ENCODE results near the gene WDR36.
A peak's percentile ranks its signal among the peaks of the same experiment; 100 is the strongest.

Gene WDR36

DNA sequence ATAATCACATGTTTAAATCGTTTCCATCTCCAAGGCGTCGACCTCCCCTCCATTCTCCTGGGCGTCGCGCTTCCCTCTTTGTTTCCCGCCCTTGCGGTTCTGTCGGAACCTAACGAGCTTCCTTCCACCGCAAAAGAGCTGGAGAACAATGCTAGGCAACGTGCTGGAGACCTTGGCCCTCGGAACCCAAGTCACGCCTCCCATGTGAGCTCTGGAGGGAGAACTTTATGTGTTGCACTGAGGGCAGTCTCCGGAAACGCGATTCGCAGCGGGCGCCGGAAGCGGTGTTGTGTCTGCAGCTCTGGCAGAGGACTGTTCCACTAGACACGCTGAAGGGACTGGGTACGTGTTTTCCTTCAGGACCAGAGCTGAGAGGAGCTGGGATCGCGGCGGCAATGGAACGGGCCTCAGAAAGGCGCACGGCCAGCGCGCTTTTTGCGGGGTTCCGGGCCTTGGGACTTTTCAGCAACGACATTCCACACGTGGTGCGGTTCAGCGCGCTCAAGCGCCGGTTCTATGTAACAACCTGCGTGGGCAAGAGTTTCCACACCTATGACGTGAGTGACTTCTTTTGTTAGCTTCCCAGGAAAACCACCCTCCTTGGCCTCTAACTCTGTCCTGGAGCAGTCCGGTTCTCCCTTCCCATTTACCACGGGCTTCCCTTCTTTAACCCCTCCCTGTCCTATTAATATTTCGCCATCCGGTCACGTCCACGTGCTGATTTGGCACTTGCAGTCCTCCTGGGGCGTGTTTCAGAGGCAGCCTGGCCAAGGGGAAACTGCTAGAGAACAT, at the start of gene WDR36:
WDR36 (plus strand) TSS at position 287 of the 792 bp plus-strand sequence; CDS start at position 396, 109 bp downstream.
- DNase-seq (ENCODE audit: low spot score) = peak; percentile 86

DNA sequence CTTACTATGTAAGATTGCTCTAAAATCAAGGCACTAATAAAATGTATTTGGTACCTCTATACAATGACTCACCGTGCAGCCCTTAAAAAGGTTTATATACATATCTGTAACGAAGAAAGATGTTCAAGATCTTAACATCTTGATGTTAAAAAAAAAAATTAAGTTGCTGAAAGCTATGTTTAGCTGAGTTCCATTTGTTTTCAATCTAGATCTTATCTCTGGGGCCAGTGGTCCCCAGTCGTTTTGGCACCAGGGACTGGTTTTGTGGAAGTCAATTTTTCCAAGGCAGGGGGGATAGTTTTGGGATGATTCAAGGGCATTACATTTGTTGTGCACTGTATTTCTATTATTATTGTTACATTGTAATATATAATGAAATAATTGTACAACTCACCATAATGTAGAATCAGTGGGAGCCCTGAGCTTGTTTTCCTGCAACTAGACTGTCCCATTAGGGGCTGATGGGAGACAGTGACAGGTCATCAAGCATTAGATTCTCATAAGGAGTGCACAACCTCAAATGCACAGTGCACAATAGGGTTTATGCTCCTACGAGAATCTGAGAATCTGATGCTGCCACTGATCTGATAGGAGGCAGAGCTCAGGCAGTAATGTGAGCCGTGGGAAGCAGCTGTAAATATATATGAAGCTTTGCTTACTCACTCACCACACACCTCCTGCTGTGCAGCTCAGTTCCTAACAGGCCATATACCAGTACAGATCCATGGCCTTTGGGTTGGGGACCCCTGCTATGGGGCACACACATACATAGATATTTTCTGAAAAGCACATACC, 48.2 kb upstream of the WDR36 start:
- no peak for DNase-seq (ENCODE audit: low spot score)

DNA sequence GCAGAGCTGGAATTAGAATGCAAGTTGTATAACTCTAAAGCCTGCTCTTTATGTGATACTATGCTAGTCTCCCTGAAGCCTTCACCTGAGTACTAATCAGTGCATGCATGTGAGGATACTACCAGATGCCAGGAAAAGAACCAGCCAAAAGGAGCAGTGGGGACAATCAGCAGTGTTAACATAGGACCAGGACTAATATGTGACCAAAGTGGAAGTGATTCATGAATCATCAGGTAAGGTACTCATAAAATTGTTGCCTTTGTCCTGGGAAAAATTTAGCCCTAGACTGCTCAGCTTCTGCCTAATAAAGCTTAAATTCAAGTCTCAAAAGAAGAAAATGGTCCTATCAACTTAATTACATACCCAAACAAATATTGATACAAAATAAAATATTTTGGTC, 34.1 kb upstream of the WDR36 start:
- DNase-seq (ENCODE audit: low spot score) = no peak

DNA sequence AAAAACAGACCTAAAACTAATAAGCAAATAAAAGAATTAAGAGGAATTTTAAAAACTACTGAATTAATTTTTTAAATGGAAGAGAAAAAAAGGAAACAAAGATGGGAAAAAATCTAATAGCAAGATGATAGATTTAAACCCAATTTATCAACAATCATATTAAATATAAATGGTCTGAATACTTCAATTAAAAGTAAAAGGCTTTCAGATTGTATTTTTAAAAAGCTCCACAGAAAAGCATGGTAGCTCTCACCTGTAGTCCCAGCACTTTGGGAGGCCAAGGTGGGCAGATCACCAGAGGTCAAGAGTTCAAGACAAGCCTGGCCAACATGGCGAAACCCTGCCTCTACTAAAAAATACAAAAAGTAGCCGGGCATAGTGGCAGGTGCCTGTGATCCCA, 32.0 kb upstream of the WDR36 start:
- no peak for DNase-seq (ENCODE audit: low spot score)

DNA sequence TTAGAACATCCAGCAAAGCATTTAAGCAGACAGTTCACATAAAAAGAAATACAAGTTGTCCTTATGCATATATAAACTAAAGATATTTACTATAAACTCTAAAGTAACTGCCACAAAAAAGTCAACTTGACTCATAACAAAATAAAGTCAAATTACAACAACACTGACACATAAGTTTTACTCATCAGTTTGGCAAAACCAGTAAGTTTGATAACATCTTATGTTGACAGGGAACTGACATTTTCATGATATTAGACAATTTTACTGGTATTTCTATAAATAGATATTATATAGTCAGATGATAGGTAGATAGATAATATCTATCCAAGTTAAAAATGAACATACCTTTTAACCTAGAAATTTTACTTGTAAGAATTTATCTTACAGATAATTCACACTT, 30.5 kb upstream of the WDR36 start:
- DNase-seq (ENCODE audit: low spot score) = no peak

DNA sequence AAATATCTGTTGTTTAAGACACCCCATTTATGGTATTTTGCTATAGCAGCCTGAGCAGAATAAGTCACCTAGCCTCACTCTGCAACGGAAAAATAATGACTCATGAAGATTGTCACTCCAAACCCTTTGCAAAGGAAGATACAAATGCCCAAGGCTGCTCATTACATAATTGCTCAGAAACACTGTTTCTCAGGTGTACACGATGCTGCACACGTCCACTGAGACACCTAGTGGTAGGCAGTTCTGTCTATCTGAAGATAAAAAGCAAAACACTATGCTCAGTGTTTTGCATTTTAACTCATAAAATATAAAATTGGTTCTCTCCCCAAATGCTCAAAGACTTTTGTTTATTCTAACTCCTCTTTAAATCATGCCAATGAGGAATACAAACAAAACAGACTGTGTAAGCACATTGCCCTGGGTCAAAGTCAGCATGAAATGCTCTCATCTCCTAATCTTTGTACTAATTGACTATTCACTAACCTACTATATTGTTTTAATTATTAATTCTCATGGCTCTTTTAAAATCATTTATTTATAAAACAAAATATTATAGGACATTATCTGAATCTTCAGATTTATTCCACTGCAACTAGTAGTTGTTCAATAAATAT, 28.3 kb upstream of the WDR36 start:
- no peak for DNase-seq (ENCODE audit: low spot score)

DNA sequence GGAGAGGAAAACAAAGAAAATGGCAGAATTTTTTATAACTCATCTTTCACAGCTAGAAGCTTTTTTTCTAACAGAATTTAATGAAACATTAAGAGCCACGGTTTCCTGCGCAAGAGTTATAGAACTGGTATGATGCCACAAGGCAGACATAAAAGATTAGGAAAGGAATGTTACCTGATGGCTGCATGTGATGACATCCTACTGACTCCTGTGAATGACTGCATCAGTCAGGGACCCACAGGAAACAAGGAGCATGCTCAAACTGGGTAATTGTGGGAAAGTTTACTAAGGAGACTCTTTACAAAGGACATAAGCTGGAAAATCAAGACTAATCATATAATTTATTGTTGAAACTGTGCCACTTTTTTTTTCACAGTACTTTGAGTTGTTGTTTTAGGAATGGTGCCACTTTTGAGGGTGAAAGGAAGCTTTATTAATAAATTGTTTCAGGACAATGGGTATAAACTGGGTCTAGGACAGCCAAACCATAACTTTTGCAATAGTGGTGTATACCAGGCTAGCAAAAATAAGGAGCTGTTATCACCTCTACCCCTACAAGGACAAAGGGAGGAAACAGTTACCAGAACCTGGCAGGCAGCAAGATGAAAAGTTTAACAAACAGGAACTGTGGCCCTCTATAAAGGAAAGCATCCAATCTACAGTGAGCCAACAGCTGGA, 25.7 kb upstream of the WDR36 start:
- DNase-seq (ENCODE audit: low spot score) = no peak

DNA sequence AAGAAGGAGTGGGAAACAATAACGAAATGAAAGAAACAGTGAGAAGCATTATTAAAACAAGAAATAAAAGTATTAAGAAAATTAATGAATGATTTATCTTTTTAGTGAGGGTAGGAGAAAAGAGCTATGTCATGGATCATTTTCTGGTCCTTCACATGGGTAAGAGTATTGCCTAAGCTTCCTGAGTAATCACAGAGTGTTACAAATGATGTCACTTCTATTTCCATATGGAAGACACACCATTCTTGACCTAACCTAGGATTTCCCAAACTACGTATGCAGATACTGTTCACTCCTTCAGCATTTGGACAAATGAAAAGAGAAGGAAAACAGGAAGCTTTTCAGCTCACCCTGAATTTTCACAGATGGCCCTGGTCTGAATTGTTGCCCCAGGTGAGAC, 23.9 kb upstream of the WDR36 start:
- no peak for DNase-seq (ENCODE audit: low spot score)

DNA sequence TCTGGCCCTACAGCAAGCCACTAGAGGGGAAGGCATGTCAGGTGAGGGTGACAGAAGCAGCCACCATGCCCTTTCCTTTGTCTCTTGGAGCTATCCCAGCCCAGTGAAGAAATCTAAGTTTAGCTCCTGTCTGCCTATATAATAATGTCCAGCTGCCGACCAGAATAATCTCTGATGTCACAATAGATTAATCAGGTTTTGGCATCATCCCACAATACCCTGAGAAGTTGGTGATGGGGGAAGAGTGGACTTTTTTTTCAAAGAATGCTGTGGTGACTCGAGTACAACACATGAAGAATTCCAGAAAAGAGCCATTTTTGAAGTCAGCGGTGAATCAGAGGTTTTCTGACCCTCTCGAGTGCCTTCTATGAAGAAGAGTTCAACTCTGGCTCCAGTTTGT, 22.3 kb upstream of the WDR36 start:
- no peak for DNase-seq (ENCODE audit: low spot score)

DNA sequence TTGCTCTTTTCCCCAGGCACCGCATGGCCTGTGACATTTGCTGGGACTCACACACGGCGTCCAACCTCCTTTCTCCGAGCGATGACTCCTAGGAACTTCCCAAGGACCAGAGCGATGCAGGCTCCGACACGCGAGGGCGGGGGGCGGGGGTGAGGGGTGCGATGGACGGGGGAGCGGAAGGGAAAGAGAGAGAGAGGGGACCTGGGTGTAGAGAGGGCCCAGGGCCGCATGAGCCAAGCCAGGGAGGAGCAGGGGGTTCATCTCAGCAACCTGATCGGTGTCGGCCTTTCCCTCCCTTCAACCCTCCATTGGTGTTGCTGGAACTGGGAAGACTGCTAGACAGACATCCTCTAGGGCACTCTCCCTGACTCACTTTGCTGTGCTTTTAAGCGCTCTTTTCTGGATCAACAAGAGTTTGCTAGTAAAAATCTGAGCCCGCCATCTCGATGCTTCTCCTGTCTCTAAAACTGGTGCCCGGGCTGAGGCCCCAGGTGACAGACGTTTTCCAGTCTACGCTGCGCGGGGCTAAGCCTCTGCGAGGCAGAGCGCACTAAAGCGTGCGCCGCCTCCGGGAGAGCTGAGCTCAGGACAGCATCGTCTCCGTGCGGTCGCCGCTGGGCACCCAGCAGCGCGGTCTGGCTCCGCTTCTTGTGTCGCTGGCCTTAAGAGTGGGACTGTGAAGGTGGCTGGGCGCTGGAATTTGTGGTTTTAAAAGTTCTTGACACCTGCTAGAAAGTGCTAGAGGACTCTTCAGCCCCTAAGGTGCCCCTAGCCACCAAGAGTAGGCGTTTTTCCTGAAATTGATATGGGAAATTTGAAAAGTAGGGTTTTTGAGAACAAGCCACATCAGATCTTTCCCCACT, 21.6 kb upstream of the WDR36 start:
- no peak for DNase-seq (ENCODE audit: low spot score)

DNA sequence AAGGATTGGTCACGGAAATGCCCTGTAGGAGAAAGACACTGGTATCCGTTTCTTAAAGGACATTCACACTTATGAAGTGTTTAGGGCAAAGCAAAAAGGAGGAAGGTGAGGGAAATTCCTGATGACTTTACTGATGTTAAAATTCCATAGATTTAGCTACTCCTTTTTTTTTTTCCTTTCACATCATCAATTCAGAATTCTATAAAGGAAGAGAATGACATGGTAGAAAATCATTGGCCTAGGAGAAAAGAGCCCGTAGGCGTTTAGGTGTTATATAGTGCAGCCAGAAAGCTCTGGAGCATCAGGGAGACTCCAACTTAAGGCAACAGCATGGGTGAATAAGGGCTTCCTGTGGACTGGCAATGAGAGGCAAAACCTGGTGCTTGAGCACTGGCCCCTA, 20.7 kb upstream of the WDR36 start, which contains the start of gene TSLP:
TSLP (plus strand) TSS at position 301 of the 400 bp plus-strand sequence. CDS start 178 bp downstream, outside the sequence.
- no peak for DNase-seq (ENCODE audit: low spot score)

DNA sequence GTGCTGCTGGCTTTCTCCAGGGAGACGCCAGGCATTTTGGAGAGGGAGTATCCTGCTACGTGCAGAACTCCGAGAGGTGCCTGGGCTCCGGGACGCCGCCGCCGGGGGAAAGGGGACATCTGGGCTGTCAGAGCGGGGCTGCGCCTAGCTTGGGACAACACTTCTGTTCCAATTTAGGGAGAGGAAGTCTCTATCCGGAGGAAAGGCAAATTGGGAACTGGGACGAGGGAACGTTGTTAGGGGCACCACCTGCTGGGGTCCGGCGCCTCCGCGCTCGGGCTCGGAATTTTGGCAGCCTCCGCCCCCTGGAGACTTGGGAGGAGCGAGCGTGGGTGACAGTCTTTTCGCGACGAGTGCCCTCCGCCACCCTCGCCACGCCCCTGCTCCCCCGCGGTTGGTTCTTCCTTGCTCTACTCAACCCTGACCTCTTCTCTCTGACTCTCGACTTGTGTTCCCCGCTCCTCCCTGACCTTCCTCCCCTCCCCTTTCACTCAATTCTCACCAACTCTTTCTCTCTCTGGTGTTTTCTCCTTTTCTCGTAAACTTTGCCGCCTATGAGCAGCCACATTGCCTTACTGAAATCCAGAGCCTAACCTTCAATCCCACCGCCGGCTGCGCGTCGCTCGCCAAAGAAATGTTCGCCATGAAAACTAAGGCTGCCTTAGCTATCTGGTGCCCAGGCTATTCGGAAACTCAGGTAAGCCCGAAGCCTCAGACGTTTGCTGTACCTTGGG, 19.0 kb upstream of the WDR36 start:
- no peak for DNase-seq (ENCODE audit: low spot score)

DNA sequence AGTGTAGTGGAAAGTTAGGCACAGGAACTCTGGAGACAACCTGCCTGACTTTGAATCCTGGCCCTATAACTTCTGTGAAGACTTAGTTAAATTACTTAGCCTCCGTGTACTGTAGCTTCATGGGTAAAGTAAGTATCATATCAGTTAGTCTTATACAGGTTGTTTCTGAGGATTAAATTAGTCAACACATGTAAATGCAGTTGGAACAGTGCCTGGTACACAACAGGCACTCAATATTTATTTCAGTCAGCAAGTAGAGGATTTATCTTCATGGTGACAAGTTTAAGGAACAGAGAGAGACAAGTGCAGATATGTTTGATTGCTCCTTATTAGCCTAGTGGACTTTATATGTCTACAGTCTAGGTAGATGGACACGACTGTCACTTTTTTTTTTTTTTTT, 17.9 kb upstream of the WDR36 start:
- no peak for DNase-seq (ENCODE audit: low spot score)

DNA sequence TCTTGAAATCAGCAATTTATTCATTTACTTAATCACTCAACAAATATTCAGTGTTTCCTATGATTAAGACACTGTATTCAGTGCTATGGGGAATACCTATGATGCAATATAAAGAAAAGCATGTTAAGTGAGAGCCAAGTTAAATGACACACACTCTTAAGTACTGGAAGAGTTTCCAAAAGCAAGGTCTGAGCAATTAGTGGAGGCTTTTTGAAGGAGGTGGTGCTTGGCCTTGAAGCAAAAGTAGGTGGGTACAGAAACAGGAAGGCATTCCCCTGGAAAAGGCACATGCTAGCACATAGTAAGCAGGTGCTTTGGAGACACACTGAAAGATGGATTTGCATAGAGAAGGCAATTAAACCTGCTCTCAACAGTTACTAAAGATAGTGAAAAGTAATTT, 16.6 kb upstream of the WDR36 start:
- no peak for DNase-seq (ENCODE audit: low spot score)

DNA sequence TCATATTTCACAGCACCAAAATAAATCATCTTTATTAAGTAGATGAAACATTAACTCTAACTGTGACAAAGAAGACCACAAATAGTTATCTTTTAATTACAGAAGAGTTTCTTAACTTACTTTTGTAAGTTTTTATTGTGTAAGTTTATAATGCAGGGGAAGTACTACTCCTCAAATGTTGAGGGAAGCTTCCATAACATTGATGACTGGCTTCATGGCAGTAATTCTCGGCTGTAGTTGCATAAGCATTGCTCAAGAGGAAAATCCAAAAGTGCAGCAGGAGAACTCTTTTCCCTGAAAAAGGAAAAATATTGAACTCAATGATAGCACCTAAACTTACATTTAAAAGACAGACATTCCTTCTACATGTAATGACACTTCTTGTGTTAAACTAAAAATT, 16.1 kb upstream of the WDR36 start:
- no peak for DNase-seq (ENCODE audit: low spot score)

DNA sequence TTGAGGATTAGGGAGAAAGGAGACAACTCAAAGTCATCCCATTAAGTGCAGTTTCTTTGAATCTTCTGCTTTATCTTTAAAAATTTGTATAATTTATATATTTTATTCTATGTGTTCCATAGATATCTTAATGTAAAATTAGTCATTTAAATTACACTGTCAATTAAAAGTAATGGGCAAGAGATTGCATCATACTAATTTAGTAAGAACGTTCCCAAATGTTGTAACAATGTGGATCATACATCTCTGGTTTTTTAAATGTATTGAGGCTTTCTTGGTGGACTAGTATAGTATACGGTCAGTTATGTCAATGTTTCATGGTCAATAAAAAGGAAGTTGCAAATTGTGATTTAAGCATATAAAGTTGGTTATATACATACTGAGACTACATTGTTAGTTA, 14.5 kb upstream of the WDR36 start:
- no peak for DNase-seq (ENCODE audit: low spot score)

DNA sequence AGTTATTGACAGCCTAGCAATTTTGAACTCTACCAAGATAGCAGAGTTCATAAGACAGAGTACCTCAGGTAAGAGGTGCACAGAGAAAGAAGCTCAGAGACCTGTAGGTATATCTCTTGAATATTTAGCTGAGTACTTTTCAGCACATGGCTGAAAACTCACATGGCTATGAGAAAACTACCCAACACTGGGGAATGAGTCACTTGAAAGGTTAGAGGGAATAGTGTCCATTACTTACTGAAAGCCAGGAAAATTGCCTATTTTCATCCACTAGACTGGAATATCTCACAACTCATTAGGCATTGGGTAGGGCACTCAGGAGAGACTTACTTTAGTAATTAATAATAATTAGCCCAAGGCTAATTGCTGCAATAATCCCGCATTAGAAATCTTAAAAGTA, 12.3 kb upstream of the WDR36 start:
- DNase-seq (ENCODE audit: low spot score) = no peak

DNA sequence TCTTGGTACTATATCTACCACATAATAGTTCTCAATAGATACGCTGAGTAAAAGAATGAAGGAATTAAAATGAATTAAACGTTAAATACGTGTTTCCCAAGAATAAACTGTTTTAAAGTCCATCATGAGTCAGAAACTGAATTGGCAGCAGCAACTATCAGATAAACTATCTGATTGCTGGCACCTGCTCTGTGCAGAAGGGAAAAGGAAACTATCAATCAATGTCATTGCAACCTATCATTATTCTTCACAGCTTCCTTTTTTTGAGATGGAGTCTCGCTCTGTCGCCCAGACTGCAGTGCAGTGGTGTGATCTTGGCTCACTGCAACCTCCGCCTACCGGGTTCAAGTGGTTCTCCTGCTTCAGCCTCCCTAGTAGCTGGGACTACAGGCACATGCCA, 8.8 kb upstream of the WDR36 start:
- DNase-seq (ENCODE audit: low spot score) = no peak

DNA sequence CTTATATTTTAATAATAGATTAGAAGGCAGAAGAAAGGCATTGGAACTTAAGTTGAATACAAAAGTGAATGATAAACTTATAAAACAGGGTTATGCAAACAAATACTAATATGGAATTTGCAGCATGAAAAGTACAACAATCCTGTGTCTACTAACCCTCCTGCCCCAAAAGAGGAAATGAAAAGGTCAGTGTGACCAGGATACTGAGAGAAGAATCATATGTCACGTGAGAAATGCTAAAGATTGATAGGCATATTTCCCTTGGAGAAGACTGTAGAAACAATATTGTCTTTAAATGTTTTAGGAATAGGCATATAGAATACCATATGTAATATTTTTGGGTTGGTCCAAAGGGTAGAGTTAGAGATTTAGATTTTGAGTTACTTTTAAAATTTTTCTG, 3.8 kb downstream of the WDR36 start:
- no peak for DNase-seq (ENCODE audit: low spot score)

DNA sequence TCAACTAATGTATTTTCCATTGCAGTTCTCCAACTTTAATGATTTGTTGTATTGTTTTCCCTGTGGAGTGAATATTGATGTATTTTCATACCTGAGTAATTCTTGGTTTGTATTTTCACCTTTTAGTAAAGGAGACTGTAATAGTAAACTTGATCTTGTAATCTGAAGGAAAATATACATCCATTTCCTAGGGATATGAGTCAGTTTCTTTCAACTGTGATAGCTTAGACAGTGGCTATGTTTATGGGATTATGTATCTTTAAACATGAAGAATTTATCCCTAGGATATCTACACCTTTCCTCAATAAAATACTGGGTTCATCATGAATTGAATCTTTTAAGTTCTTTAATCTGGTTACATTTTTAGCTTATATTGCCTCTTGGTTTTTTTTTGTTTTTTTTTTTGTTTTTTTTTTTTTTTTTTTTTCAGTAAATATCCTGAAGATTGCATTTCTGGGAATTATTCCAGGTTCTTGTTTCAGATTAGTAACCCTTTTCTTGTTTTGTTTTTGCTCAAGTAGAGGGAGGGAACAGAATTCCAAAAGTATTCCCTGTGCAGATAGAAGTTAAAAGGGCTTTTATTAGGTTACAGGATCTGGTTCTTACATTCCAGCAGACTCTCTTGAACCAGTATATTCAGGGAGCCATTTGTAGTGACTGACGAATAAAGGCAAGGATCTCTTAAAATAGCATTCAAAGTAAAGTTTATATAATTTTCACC, 7.1 kb downstream of the WDR36 start:
- no peak for DNase-seq (ENCODE audit: low spot score)

All from globus pallidus (tissue), 1 donor.